Ovary (tissue), 3 donors: ENCODE data around the gene VAC14.

Source experiments
- CTCF ChIP-seq, 3 donors: fragments of 450-650 bp in 2 of 3; fragments of 200-600 bp in 1 of 3; IDR thresholded peaks; one replicate each; pipeline versions ENCODE4 v1.5.1 to v1.8.0; 2016 to 2022; ENCODE audit warnings: antibody characterized with exemption in 3 of 3, mild to moderate bottlenecking in 1 of 3
- POLR2A ChIP-seq: fragments of 450-650 bp; IDR thresholded peaks from one replicate; pipeline ENCODE4 v1.6.1; 2017; ENCODE audit warnings: antibody characterized with exemption, mild to moderate bottlenecking, moderate library complexity
- donor health status: DM: no; HTN: no; CAD: no.

GRCh38 chr16:70766658-70767057 lies 34.3 kb downstream of the VAC14 start:
- TF ChIP-seq POLR2A (no peak), CTCF (IDR thresholded peaks at IDR 0.05) (no peak)
